Left lung (tissue), 10 donors: ENCODE results near the gene CARD14. TPM values are rescaled to one million over a fixed set of nuclear protein-coding genes. Genes with fewer than 3 reads are reported as not detected.

Experiments used
- ATAC-seq: fragments of 200-7000 bp; cut with Tn5 transposase; one replicate; pipeline ENCODE4 v1.9.1; 2020; ENCODE audit warnings: moderate library complexity
- DNase-seq, 4 donors: peaks; one replicate each; pipeline ENCODE4 v3.0.0-alpha.2; 2013 to 2020
- H3K27ac ChIP-seq, 2 donors: fragments of 200-600 bp; sonication (generic) in 1 of 2; one replicate each; pipeline versions ENCODE4 v1.5.0 to v1.8.0; 2020 to 2021
- H3K27me3 ChIP-seq, 2 donors: fragments of 200-600 bp; sonication (generic) in 1 of 2; one replicate each; pipeline versions ENCODE4 v1.5.0 to v1.8.0; 2020 to 2021
- H3K36me3 ChIP-seq, 2 donors: fragments of 200-600 bp; sonication (generic) in 1 of 2; one replicate each; pipeline versions ENCODE4 v1.5.0 to v1.8.0; 2020 to 2021
- H3K4me1 ChIP-seq, 2 donors: fragments of 200-600 bp; one replicate each; pipeline ENCODE4 v1.8.0; 2021
- H3K4me3 ChIP-seq, 2 donors: fragments of 200-600 bp; sonication (generic) in 1 of 2; one replicate each; pipeline versions ENCODE4 v1.5.0 to v1.8.0; 2020 to 2021; ENCODE audit warnings: mild to moderate bottlenecking in 1 of 2
- H3K9me3 ChIP-seq, 2 donors: fragments of 200-600 bp; sonication (generic) in 1 of 2; one replicate each; pipeline versions ENCODE4 v1.5.0 to v1.8.0; 2020 to 2021
- CTCF ChIP-seq, 2 donors: fragments of 200-600 bp; sonication (generic) in 1 of 2; IDR thresholded peaks; one replicate each; pipeline versions ENCODE4 v1.5.0 to v1.8.0; 2021; ENCODE audit warnings: antibody characterized with exemption in 2 of 2
- intact Hi-C, 2 donors: fragments of 100-400 bp; cut with DNase I; formaldehyde crosslinking; loops; one replicate each; pipeline versions ENCODE4 v1.11.2 to v1.14.2; 2022
- polyA plus RNA-seq, 6 donors: library from polyadenylated mRNA; unstranded; fragments of 120-200 nt; gene quantifications; one replicate each; pipeline ENCODE4 v1.2.1, GENCODE V29; 2013; ENCODE audit not compliant: insufficient read length in 6 of 6
- total RNA-seq, 2 donors: library from RNA; stranded (reverse); fragmentation: NEBNext Ultra II Directional; extraction: Animal tissue kit (Norgen Biotek cat#: 25700); gene quantifications; one replicate each; pipeline ENCODE4 v1.2.1, GENCODE V29; 2021
- donor health status: DM: no; HTN: yes; CAD: no.
- donor health status: DM: no; HTN: no; CAD: no.

The CARD14 gene
- total and polyA plus RNA-seq, 8 donors: 0.41 to 3.2 (median 1.8) TPM

- TF ChIP-seq CTCF (IDR thresholded peaks at IDR 0.05): no peak
- no peak for ATAC-seq
- Histone ChIP-seq H3K4me1 (peaks cover 0 to 5% of the 10 kb centered on the region in 2 donors), H3K36me3 (no peaks in the 10 kb centered on the region), H3K4me3 (no peak overlapping the region), H3K9me3 (no peaks in the 10 kb centered on the region), H3K27me3 (no peaks in the 10 kb centered on the region), H3K27ac (no peak overlapping the region)
- no peak for DNase-seq
- intact Hi-C loops: no loop called here
Measured at GRCh38 chr17:80177986-80178595, 8.3 kb downstream of the CARD14 start.

DNA sequence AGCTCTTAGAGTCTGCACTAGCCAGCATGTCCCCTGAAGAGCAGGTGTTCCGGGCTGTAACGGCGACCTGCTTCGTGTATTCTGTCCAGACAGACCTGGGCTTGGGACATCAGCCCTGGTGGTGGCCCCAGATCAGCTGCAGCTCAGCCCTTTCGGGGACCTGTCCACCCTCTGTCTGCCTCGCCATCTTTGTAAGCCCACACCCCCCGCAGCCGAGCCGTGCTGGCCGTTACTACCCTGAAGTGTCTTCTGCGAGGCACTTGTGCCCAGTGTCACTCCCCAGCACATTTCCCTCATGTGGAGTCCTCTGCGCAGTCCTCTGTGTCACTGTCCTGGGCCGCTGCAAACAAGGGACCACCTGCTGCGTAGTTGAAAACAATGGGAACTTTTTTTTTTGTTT lies 10.4 kb downstream of the CARD14 start:
- DNase-seq (no peak), ATAC-seq (no peak)
- TF ChIP-seq CTCF (IDR thresholded peaks at IDR 0.05): no peak
- Histone ChIP-seq H3K9me3 (no peaks in the 10 kb centered on the region), H3K27ac (no peak overlapping the region), H3K4me1 (peaks cover 0 to 5% of the 10 kb centered on the region in 2 donors), H3K27me3 (no peaks in the 10 kb centered on the region), H3K4me3 (no peak overlapping the region), H3K36me3 (no peaks in the 10 kb centered on the region)
- intact Hi-C loops: no loop called here

DNA sequence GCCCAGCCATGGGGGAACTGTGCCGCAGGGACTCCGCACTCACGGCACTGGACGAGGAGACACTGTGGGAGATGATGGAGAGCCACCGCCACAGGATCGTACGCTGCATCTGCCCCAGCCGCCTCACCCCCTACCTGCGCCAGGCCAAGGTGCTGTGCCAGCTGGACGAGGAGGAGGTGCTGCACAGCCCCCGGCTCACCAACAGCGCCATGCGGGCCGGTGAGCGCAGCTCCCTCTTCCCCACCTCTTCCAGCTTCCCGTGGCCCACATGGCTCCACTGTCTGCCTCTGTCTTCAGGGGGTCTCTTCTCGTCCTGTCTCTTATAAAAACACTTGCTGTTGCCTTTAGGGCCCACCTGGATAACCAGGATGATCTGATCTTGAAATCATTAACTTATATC lies 11.6 kb downstream of the CARD14 start:
- TF ChIP-seq CTCF (IDR thresholded peaks at IDR 0.05): no peak
- H3K4me3 ChIP-seq: no peak overlapping the region
- no peaks in the 10 kb centered on the region for H3K27me3 ChIP-seq
- no peaks in the 10 kb centered on the region for H3K36me3 ChIP-seq
- no peaks in the 10 kb centered on the region for H3K4me1 ChIP-seq
- ATAC-seq (no peak), DNase-seq (no peak)
- H3K27ac ChIP-seq: no peak overlapping the region
- intact Hi-C loops: no loop called here
- no peaks in the 10 kb centered on the region for H3K9me3 ChIP-seq

- no peaks in the 10 kb centered on the region for H3K36me3 ChIP-seq
- no peaks in the 10 kb centered on the region for H3K4me1 ChIP-seq
- no peak overlapping the region for H3K27ac ChIP-seq
- ATAC-seq (no peak), DNase-seq (no peak)
- H3K9me3 ChIP-seq: no peaks in the 10 kb centered on the region
- H3K4me3 ChIP-seq: no peak overlapping the region
- no peaks in the 10 kb centered on the region for H3K27me3 ChIP-seq
- intact Hi-C loops: no loop called here
- no peak for TF ChIP-seq CTCF (IDR thresholded peaks at IDR 0.05)
Measured at GRCh38 chr17:80182118-80182844, 12.5 kb downstream of the CARD14 start.

DNA sequence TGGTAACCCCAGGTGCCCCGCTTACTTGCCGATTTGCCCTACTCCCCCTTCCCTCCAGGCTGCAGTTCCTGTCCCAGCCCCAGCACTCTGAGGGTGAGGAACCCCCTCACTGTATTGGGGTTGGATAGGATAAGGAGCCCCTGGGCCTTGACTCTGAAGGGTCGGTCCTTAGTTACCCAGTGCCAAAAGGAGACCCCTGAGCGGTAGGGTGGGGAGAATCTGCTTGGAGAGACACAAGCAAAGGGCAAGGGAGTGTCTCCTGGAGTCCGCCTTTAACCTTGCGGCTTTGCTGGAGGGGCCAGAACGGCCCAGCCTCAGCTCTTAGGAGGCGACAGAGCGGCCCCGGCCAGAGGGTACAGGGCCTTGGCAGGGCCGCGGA lies 13.0 kb downstream of the CARD14 start:
- no peaks in the 10 kb centered on the region for H3K9me3 ChIP-seq
- DNase-seq (no peak), ATAC-seq (no peak)
- TF ChIP-seq CTCF (IDR thresholded peaks at IDR 0.05): no peak
- H3K4me3 ChIP-seq: no peak overlapping the region
- no peak overlapping the region for H3K27ac ChIP-seq
- H3K4me1 ChIP-seq: peaks cover 0 to 3% of the 10 kb centered on the region in 2 donors
- no peaks in the 10 kb centered on the region for H3K27me3 ChIP-seq
- intact Hi-C loops: no loop called here
- no peaks in the 10 kb centered on the region for H3K36me3 ChIP-seq
